ENCODE data around the gene DHRS13.
"Not testable (repeated sequence)": the region's sequence is repeated elsewhere in the genome, so short reads cannot be mapped to it uniquely, and the experiment has no call there.

DHRS13 gene

GRCh38 chr17:28904800-28905199 lies 1.9 kb upstream of the DHRS13 start:
- DNase-seq: no peak

GRCh38 chr17:28903546-28903841 lies 615 bp upstream of the DHRS13 start:
- not testable (repeated sequence) for DNase-seq

- DNase-seq: peak; percentile 98
Observed at GRCh38 chr17:28901866-28902818, 737 bp downstream of the DHRS13 start.

- DNase-seq: no peak
Observed at GRCh38 chr17:28900986-28901726, 1.7 kb downstream of the DHRS13 start.

- no peak for DNase-seq
Observed at GRCh38 chr17:28899212-28899815, 3.6 kb downstream of the DHRS13 start.

GRCh38 chr17:28898527-28898955 lies 4.3 kb downstream of the DHRS13 start:
- no peak for DNase-seq

- no peak for DNase-seq
Observed at GRCh38 chr17:28897769-28898526, 4.9 kb downstream of the DHRS13 start.

- peak; percentile 82 for DNase-seq
Observed at GRCh38 chr17:28896884-28897768, 5.8 kb downstream of the DHRS13 start, which contains the start of gene FLOT2. Gene FLOT2 (minus strand): TSS chr17:28897733. CDS start chr17:28897574, 159 bp downstream.

GRCh38 chr17:28896491-28896883 lies 6.4 kb downstream of the DHRS13 start:
- no peak for DNase-seq

GRCh38 chr17:28895794-28896447 lies 7.0 kb downstream of the DHRS13 start:
- DNase-seq: no peak

GRCh38 chr17:28893248-28894183 lies 9.4 kb downstream of the DHRS13 start:
- DNase-seq: not testable (repeated sequence)

GRCh38 chr17:28892024-28892423 lies 10.9 kb downstream of the DHRS13 start:
- DNase-seq: no peak

GRCh38 chr17:28891201-28891600 lies 11.7 kb downstream of the DHRS13 start:
- no peak for DNase-seq

GRCh38 chr17:28889996-28890395 lies 12.9 kb downstream of the DHRS13 start:
- no peak for DNase-seq

- no peak for DNase-seq
Observed at GRCh38 chr17:28888832-28889231, 14.0 kb downstream of the DHRS13 start.

- no peak for DNase-seq
Observed at GRCh38 chr17:28887871-28888471, 14.9 kb downstream of the DHRS13 start.

GRCh38 chr17:28885951-28886350 lies 16.9 kb downstream of the DHRS13 start:
- DNase-seq: no peak

GRCh38 chr17:28885363-28885762 lies 17.5 kb downstream of the DHRS13 start:
- no peak for DNase-seq
